Mononuclear cell (primary cell): ENCODE results near the gene CIBAR2. TPM values are rescaled to one million over a fixed set of nuclear protein-coding genes. Genes with fewer than 3 reads are reported as not detected.
"Not testable (repeated sequence)": the region's sequence is repeated elsewhere in the genome, so short reads cannot be mapped to it uniquely, and the experiment has no call there.

Experiments
- H3K27me3 ChIP-seq: 2 replicates; pipeline ENCODE4 v1.6.0; 2011; ENCODE audit warnings: low read length, control low read depth; ENCODE audit not compliant: insufficient read depth
- H3K4me1 ChIP-seq: 2 replicates; pipeline ENCODE4 v1.5.1; 2011; ENCODE audit warnings: mild to moderate bottlenecking, low read length, control low read depth; ENCODE audit not compliant: insufficient read depth
- H3K4me3 ChIP-seq: 2 replicates; pipeline ENCODE4 v1.5.1; 2011; ENCODE audit warnings: mild to moderate bottlenecking, low read length, moderate library complexity
- H3K9me3 ChIP-seq: 2 replicates; pipeline ENCODE4 v1.5.1; 2011; ENCODE audit warnings: low read depth, mild to moderate bottlenecking, control low read depth, low read length
- total RNA-seq: library from RNA; depleted of rRNA; stranded (reverse); fragments of >200 nt; gene quantifications from one replicate; pipeline ENCODE4 v1.2.3, GENCODE V29; 2012

The CIBAR2 gene
- total RNA-seq, 1 donor, result not detected

DNA sequence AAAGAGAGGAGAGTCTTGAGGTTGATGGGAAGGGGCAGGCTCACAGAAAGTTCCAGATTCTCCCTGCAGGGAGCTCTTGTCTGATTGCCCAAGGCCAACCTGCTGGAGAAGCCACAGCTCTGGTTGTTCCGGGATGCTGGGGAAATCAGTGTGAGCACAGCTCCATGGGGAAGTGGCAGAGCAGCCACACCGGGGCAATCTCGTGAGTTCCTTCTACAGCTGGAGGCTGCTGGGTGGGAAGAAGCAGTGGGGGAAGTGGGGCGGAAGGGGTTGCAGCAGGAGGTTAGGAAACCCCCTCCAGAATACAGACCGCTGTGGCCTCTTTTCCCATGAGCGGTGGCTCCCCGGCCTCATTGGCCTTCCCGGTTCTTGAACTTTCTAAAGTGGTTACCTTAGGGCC is 50.7 kb downstream of the CIBAR2 start:
- Histone ChIP-seq H3K4me3 (no peak overlapping the region), H3K4me1 (peaks cover 64% of the 10 kb centered on the region)

DNA sequence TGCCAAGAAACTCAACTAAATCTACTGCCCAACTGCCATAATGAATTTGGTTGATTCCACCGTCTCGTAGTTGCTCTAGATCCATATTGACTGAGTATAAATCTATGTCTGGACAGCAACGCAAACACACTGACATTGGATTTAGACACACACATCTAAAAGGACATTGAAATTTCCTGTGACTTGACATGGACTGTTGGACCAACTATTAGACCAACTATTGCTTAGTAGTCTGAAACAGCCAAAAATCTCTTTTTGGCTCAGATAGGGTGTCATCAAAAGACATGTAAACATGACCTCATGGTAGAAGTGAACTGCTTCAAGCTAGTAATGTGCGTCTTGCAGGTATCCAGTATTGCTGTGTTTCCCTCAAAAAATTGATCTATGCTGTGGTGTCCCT is 53.4 kb downstream of the CIBAR2 start:
- no peaks in the 10 kb centered on the region for H3K9me3 ChIP-seq
- no peak overlapping the region for H3K4me3 ChIP-seq
- peaks cover 85% of the 10 kb centered on the region for H3K4me1 ChIP-seq
- H3K27me3 ChIP-seq, result no peaks in the 10 kb centered on the region

More for the DNA sequence above, 50.7 kb downstream of the CIBAR2 start:
- H3K27me3 ChIP-seq, result no peaks in the 10 kb centered on the region
- H3K9me3 ChIP-seq, result no peaks in the 10 kb centered on the region

DNA sequence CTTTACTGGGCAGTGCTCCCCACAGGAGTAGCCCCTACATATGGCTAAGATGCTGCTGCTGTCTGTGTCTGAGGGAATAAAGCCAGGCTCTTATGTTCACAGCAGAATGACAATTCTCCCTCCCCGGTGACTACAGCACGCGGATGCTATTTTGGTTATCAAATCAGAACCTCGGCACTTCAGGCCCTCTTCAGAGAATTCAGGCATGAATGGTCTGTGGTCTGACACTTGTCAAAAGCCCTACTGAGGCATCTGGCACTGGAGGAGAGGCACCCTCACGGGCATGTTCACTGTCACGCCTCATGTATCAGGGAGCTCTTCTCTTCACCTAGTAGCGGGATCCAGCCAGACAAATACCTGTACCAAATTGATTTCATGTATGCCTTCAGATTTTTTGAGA is 54.3 kb downstream of the CIBAR2 start:
- Histone ChIP-seq H3K9me3 (no peaks in the 10 kb centered on the region), H3K27me3 (no peaks in the 10 kb centered on the region), H3K4me3 (no peak overlapping the region), H3K4me1 (peaks cover 81% of the 10 kb centered on the region)

- H3K27me3 ChIP-seq, result no peaks in the 10 kb centered on the region
- H3K4me3 ChIP-seq, result no peak overlapping the region
- no peaks in the 10 kb centered on the region for H3K9me3 ChIP-seq
- H3K4me1 ChIP-seq, result peaks cover 75% of the 10 kb centered on the region
These were observed 54.9 kb downstream of the CIBAR2 start for GRCh38 chr16:85057212-85057889.

DNA sequence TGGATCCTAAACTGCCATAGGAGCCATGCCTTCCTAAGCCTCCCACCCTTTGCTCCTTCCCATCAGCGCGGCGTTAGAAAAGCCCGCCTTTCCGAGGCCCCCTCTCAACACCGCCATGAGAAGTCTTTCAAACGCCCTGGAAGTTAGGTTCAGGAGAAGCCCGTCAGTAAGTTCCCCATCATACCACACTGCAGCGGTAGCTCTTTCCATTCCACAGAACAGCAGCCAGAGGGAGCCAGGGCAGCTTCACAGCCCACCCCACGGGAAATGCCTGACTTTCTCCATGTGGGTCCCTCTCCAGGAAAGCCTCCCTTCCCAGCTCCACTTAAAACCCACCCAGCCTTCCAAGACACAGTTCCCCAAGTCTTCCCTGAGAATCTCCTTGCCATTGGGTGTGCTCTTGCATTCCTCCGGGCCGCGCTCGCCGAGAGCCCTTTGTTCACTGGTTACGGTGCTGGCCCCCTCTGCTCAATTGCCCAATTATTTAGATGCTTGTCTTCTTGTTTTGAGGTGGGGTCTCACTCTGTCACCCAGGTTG is 56.0 kb downstream of the CIBAR2 start:
- Histone ChIP-seq H3K4me1 (peaks cover 66% of the 10 kb centered on the region), H3K4me3 (no peak overlapping the region), H3K27me3 (no peaks in the 10 kb centered on the region)

GRCh38 chr16:85055493-85056210 is 56.6 kb downstream of the CIBAR2 start:
- Histone ChIP-seq H3K4me1 (peaks cover 66% of the 10 kb centered on the region), H3K27me3 (no peaks in the 10 kb centered on the region), H3K4me3 (no peak overlapping the region), H3K9me3 (no peaks in the 10 kb centered on the region)

More for the DNA sequence above, 56.0 kb downstream of the CIBAR2 start:
- H3K9me3 ChIP-seq, result no peaks in the 10 kb centered on the region

DNA sequence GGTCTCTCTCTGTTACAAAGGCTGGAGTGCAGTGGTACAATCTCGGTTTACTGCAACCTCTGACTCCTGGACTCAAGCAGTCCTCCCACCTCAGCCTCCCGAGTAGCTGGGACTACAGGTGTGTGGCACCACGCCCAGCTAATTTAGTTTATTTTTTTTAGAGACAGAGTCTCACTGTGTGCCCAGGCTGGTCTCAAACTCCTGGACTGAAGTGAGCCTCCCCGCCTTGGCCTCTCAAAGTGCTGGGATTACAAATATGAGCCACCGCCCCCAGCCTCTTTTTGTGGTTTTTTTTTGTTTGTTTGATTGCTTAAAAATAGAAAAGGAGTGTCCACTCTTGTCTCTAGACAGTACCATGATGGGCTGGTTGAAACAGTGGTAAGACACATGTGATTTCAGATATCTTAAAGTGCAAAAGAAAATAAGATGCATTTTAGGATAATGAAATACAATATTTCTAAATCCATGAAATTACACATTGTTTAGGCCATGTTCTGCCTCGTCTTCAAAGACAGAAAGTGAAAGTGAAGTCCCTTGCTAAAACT is 57.3 kb downstream of the CIBAR2 start:
- Histone ChIP-seq H3K4me1 (peaks cover 68% of the 10 kb centered on the region), H3K27me3 (no peaks in the 10 kb centered on the region), H3K9me3 (no peaks in the 10 kb centered on the region), H3K4me3 (no peak overlapping the region)

DNA sequence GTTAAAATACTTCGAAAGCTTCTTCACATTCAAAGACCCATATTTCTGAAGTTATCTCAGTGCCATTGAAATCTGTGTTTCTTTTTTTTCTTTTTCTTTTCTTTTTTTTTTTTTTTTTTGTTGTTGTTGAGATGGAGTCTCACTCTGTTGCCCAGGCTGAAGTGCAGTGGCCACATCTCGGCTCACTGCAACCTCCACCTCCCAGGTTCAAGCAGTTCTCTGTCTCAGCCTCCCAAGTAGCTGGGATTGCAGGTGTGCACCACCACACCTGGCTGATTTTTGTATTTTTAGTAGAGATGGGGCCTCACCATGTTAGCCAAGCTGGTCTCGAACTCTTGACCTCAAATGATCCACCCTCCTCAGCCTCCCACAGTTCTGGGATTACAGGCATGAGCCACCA is 58.0 kb downstream of the CIBAR2 start:
- H3K4me3 ChIP-seq, H3K9me3 ChIP-seq, H3K27me3 ChIP-seq: not testable (repeated sequence)
- H3K4me1 ChIP-seq, result peaks cover 70% of the 10 kb centered on the region

DNA sequence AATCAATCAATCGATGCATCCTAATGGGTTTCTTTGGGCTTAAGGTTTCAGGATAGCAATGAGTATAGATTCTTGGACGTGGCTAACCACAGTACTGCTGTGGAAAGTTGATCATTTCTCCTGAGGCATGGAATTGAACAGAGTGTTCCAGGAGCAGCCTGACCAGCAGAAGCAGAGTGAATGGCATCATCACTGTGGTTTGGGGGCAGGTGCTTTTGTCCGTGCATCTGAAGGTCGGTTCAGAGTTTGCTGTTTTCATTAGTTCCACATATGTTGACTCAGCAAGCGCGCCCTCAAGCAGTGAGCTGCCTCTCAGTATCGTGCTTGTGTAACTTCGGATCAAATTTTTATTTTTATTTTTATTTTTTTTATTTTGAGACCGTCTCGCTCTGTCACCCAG is 59.7 kb downstream of the CIBAR2 start:
- Histone ChIP-seq H3K9me3 (no peaks in the 10 kb centered on the region), H3K4me3 (no peak overlapping the region), H3K4me1 (peaks cover 74% of the 10 kb centered on the region), H3K27me3 (no peaks in the 10 kb centered on the region)

DNA sequence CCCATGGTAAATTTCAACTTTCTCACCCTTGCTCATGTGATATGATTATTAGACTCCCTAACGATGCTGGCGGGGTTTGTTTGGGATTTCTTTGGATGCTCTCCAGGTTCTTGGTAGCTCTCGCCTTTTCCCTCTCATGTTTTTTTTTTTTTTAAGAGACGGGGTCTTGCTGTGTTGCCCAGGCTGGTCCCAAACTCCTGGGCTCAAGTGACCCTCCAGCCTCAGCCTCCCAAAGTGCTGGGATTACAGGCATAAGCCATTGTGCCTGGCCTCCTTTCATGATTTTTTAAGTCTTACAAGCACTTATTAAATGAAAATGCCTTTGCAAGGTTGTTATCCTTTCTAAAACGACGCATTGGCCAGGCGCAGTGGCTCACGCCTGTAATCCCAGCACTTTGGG is 60.6 kb downstream of the CIBAR2 start:
- H3K4me3 ChIP-seq, result no peak overlapping the region
- H3K9me3 ChIP-seq, result no peaks in the 10 kb centered on the region
- H3K4me1 ChIP-seq, result peaks cover 74% of the 10 kb centered on the region
- no peaks in the 10 kb centered on the region for H3K27me3 ChIP-seq

DNA sequence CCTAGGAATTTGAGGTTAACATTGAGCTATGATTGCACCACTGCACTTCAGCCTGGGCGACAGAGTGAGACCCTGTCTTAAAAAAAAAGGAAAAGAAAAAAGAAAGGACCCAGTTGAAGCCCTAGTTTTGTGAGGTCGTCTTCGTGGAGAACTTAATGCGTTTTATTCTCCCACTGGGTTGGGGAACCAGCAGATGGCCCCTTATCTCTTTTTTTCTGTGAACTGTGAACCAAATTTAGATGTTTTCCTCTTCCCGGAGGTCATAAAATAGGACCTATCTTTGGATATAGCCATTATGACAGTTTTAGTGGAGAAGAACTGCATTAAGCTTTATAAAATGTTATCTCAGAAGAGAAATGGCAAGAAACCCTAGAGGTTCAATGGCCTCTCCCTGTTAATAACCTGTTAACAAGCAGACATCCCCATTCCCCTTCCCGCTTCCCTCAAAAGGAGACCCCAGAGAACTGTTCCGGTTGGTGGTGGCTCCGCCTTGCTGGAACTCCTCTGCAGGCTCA is 61.1 kb downstream of the CIBAR2 start:
- Histone ChIP-seq H3K9me3 (no peaks in the 10 kb centered on the region), H3K4me1 (peaks cover 74% of the 10 kb centered on the region), H3K27me3 (no peaks in the 10 kb centered on the region)

DNA sequence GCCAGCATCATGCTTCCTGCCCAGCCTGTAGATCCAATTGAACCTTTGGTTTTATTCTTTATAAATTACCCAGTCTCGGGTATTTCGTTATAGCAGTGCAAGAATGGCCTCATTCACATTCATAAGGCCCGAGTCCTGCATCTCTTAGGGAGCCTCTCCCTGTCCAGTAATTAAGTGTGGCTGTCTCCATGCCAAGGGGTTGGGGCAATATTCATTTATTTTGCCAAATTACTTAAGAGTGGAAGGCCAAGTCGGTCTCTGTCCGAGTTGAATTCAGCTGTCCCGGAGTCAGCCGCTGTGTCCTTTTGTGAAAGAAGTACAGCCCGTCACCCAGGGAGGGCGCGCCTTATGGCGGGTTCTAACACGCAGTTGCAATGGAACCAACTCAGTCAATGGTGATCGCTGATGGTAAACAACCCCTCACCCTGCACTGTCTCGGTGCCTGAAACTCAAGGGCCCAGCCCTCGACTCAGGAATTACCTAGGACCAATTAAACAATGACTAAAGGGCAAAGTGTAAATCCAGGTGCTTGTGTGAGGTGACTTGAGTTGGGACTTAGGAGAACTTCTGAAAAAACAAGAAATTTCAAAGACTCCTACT is 62.5 kb downstream of the CIBAR2 start:
- H3K9me3 ChIP-seq, result no peaks in the 10 kb centered on the region
- H3K4me3 ChIP-seq, result no peak overlapping the region
- H3K27me3 ChIP-seq, result no peaks in the 10 kb centered on the region
- H3K4me1 ChIP-seq, result peaks cover 68% of the 10 kb centered on the region

More for the DNA sequence above, 61.1 kb downstream of the CIBAR2 start:
- H3K4me3 ChIP-seq, result no peak overlapping the region

DNA sequence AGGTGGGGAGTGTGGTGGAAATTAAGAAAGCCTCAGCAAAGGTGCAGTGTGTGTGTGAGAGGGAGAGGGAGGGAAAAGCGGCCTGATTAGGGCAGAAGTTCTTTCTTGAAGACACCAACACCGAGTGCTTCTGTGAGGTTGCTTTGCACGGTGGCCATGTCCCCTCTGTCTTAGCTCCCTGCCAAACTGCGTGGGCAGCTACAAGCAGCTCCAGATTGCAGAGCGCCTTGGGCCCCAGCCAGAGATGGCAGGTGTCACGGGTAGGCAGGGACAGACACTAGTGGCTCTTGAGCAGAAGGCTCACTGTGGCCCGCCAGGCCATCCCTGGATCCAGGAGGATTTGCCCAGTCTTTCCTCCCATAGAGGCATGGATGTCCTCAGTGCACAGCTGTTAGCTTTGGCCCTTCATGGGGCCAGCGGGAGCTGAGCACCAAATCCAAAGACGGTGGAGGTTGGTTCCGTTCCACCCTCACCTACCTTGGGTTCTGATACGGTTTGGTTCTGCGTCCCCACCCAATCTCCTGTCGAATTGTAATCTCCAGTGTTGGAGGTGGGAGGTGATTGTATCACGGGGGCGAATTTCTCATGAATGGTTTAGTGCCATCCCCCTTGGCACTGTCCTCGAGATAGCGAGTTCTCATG is 63.2 kb downstream of the CIBAR2 start:
- no peak overlapping the region for H3K4me3 ChIP-seq
- no peaks in the 10 kb centered on the region for H3K9me3 ChIP-seq
- peaks cover 61% of the 10 kb centered on the region for H3K4me1 ChIP-seq
- H3K27me3 ChIP-seq, result no peaks in the 10 kb centered on the region
